Kidney tubule cell (primary cell): ENCODE results near the gene SLC4A9.
"Not testable (repeated sequence)": the region's sequence is repeated elsewhere in the genome, so short reads cannot be mapped to it uniquely, and the experiment has no call there.

Experiments used
- DNase-seq: peaks from one replicate; pipeline ENCODE4 v3.0.0-alpha.2; 2018; ENCODE audit warnings: low spot score

Gene SLC4A9

GRCh38 chr5:140401362-140402257 lies 41.6 kb downstream of the SLC4A9 start, which contains the start of gene ANKHD1:
TSS of gene ANKHD1 (plus strand) at chr5:140401833. CDS start at chr5:140401968, 135 bp downstream.
- DNase-seq: peak; percentile 100

GRCh38 chr5:140402258-140403074 lies 42.5 kb downstream of the SLC4A9 start:
- DNase-seq: peak; percentile 65

- no peak for DNase-seq
Measured at GRCh38 chr5:140403613-140404012, 43.6 kb downstream of the SLC4A9 start.

GRCh38 chr5:140408750-140409241 lies 48.8 kb downstream of the SLC4A9 start:
- DNase-seq: no peak

GRCh38 chr5:140413230-140413629 lies 53.2 kb downstream of the SLC4A9 start:
- no peak for DNase-seq

DNA sequence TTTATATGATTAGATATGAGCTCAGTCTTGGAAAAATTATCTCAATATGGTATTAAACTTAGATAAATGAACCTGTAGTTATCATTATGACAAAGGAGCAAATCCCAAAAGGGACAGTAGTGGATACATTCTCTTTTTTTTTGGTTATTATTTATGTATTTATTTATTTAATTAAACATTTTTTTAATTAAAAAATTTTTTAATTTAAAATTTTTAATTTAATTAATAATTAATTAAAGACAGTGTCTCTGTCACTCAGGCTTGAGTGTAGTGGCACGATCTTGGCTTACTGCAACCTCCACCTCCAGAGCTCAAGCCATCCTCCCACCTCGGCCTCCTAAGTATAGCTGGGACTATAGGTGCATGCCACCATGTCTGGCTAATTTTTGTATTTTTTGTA lies 57.2 kb downstream of the SLC4A9 start:
- no peak for DNase-seq

DNA sequence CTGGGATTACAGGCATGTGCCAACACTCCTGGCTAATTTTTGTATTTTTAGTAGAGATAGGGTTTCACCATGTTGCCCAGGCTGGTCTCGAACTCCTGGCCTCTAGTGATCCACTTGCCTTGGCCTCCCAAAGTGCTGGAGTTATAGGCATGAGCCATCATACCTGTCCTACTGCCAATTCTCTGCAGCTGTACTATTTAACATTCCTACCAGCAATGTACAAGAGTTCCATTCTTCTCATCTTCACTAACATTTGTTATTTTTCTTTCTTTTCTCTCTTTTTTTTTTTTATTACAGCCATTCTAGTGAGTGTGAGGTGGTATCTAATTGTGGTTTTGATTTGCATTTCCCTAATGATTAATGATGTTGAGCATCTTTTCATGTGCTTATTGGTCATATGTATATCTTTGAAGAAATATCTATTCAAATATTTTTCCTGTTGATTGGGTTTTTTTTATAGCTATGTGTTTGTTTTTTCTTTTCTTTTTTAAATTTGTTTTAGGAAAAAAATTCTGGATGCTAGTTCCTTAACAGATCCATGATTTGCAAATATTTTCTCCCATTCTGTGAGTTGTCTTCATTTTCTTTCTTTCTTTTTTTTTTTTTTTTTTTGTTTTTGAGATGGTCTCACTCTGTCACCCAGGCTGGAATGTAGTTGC lies 59.0 kb downstream of the SLC4A9 start:
- no peak for DNase-seq

- DNase-seq: no peak
Measured at GRCh38 chr5:140420226-140420570, 60.2 kb downstream of the SLC4A9 start.

- DNase-seq: no peak
Measured at GRCh38 chr5:140420665-140421361, 60.8 kb downstream of the SLC4A9 start.

GRCh38 chr5:140421375-140421774 lies 61.4 kb downstream of the SLC4A9 start:
- not testable (repeated sequence) for DNase-seq

DNA sequence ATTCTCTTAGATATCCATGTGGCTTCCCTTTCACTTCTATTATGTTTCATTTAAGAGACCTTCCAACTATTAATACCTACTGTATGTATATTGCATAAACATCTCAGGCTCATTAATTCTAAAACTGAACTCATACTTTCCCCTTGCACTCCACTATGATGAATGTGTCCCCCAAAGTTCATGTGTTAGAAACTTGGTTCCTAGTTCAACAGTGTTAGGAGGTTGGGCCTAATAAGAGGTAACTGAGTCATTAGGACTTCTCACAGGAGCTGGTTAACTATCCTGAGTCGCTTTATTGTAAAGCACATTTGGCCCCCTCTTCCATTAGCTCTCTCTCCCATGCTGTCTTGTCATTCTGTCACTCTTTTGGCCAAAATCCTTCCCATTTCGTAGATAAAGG lies 63.6 kb downstream of the SLC4A9 start:
- DNase-seq: no peak

DNA sequence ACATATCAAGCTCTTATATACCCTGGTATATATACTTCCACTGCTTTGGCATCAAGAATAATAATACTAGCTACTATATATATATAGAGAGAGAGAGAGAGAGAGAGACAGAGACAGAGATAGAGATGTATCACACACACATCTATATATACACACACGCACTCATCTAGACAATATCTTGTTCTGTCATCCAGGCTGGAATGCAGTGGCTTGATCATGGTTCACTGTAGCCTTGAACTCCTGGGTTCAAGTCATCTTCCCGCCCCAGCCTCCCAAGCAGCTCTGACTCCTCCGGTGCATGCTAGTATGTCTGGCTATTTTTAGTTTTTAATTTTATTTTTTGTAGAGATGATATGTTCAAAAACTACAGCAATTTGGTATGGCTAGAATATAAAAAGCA lies 64.1 kb downstream of the SLC4A9 start:
- no peak for DNase-seq
